ENCODE results near the gene B3GALT2.

DNA sequence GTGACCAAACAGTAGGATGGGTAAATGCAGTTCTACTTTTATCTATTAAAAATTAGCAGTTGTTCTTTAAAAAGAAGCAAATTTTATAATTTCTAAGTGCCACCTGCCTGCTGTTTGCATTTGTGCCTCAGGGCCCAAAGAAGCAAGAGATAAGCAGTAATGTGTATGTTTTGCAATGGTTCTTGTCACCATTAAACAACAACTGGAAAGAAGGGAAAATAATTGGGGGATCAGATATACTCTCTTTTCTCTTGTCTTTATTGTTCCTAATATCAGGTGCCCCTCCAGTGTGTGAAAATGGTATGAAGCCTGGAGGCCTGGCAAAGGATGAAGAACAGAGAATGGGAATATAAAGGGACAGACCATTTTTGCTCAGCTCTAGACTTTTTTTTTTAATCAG lies 9.6 kb downstream of the B3GALT2 start:
- TF ChIP-seq, protein P1, sequence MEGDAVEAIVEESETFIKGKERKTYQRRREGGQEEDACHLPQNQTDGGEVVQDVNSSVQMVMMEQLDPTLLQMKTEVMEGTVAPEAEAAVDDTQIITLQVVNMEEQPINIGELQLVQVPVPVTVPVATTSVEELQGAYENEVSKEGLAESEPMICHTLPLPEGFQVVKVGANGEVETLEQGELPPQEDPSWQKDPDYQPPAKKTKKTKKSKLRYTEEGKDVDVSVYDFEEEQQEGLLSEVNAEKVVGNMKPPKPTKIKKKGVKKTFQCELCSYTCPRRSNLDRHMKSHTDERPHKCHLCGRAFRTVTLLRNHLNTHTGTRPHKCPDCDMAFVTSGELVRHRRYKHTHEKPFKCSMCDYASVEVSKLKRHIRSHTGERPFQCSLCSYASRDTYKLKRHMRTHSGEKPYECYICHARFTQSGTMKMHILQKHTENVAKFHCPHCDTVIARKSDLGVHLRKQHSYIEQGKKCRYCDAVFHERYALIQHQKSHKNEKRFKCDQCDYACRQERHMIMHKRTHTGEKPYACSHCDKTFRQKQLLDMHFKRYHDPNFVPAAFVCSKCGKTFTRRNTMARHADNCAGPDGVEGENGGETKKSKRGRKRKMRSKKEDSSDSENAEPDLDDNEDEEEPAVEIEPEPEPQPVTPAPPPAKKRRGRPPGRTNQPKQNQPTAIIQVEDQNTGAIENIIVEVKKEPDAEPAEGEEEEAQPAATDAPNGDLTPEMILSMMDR (IDR thresholded peaks at IDR 0.05; ENCODE audit: insufficient read depth, low read length) = no peak
- TF ChIP-seq SPI1 (IDR thresholded peaks at IDR 0.05; ENCODE audit: borderline replicate concordance, low read depth) (no peak), GABPA (IDR thresholded peaks at IDR 0.05; ENCODE audit: low read depth) (no peak)

Measured in HL-60 (cell line).